HG03045 (cell line): Measurements from ENCODE around the gene BTG2.
A peak's percentile ranks its signal among the peaks of the same experiment; 100 is the strongest.
"Not testable (repeated sequence)": the region's sequence is repeated elsewhere in the genome, so short reads cannot be mapped to it uniquely, and the experiment has no call there.

Experiments used
- ATAC-seq: cut with Tn5 transposase; IDR thresholded peaks from one replicate; pipeline ENCODE4 v1.9.1; 2021; ENCODE audit warnings: mild to moderate bottlenecking, moderate library complexity; ENCODE audit not compliant: unreplicated experiment

The BTG2 gene, protein sequence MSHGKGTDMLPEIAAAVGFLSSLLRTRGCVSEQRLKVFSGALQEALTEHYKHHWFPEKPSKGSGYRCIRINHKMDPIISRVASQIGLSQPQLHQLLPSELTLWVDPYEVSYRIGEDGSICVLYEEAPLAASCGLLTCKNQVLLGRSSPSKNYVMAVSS

GRCh38 chr1:203304919-203305808, at the start of gene BTG2:
BTG2 (plus strand) TSS chr1:203305519; CDS start chr1:203305607, 88 bp downstream.
- ATAC-seq: peak; percentile 67

GRCh38 chr1:203256636-203257035, 48.7 kb upstream of the BTG2 start:
- not testable (repeated sequence) for ATAC-seq

DNA sequence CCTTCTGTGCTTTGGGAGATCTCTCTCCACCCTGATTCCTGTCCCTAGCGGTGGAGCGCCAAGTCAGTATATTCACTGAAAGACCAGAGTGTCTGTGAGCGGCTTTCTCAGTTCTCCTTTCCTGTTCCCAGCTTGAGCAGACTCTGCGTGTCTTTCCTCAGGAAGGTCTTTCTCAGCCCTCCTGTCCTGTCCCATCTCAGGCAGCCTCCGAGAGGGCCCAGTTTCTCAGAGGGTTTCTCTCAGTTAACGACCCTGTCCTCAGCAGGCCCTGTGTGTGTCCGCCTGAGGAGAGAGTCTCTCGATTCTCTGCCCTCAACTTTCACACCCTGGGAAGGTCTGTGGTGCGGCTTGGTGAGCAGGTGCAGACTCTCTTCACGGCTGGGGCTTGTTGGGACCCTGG, 41.8 kb upstream of the BTG2 start:
- no peak for ATAC-seq

DNA sequence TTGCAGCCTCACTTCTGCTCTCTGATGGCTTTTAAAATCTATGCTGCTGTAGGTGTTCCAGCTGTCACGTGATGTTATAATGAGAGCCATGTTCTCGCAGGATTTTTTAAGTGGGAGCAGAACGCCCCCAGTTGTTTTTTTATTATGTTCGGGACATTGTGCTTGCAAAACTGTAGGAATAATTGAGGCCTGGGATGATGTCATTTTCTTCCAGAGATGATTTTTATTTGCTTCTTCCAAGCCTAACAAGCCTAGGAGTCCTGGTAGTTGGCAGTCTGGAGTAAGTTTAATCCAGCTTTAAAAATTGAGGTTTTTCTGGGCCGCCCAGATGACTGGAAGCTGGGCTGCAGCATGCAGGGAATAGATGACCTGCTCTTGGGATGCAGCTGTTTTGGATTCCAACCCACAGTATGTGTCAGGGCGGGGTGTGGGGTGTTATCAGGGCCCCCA, 41.2 kb upstream of the BTG2 start:
- no peak for ATAC-seq

- ATAC-seq: no peak
Observed at GRCh38 chr1:203265541-203265940, 39.8 kb upstream of the BTG2 start.

GRCh38 chr1:203266140-203266539, 39.2 kb upstream of the BTG2 start:
- not testable (repeated sequence) for ATAC-seq

GRCh38 chr1:203267347-203267846, 37.9 kb upstream of the BTG2 start:
- ATAC-seq: peak; percentile 55

DNA sequence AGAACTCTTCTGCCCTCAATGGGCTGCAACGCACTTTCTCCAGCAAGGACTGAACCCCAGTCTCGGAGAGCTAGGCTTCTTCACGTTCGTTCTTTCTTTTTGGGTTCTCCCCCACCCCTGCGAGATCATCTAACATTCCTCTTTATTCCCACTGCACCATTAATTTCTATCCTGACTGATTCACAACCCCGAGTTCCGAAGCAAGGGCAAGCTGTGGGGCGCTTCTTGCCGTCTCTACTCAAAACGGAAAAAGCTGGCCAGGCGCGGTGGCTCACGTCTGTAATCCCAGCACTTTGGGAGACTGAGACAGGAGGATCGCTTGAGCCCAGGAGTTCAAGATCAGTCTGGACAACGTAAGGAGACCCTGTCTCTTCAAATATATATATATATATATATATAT, 37.4 kb upstream of the BTG2 start:
- ATAC-seq: no peak

- ATAC-seq: no peak
Observed at GRCh38 chr1:203268901-203269653, 36.2 kb upstream of the BTG2 start.

- ATAC-seq: no peak
Observed at GRCh38 chr1:203269654-203270020, 35.7 kb upstream of the BTG2 start.

GRCh38 chr1:203270448-203270847, 34.9 kb upstream of the BTG2 start:
- ATAC-seq: no peak

GRCh38 chr1:203271018-203271743, 34.1 kb upstream of the BTG2 start:
- no peak for ATAC-seq

DNA sequence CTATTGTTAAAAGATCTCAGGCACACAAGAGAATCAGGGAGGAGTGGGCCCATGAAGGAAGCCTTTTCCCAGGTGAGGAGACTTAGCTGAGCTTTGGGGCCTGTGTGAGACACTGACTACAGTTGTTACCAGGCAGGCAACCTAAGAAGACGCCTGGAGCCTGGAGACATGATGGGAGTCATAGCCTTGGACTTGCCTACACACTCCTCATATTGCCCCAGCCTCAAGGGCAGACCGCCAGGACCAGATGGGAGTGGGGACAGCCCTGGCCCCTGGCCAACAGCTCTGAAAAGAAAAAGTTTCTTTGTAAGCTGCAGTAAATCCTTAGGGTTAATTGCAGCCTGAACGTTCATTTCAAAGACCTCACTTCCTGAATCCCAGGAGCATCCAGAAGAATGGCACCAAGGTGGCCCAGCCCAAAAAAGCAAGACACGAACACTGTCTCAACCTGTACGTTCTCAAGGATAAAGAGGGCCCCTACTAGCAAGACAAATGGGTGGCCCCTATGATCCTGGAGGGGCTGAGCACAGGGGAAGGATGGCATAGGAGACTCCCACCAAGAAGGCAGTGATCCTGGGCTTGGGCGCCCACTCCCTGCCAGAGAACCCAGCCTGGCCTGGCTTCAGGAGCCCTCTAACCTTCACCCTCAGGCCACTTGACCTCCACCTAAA, 33.2 kb upstream of the BTG2 start:
- no peak for ATAC-seq

- no peak for ATAC-seq
Observed at GRCh38 chr1:203272633-203273205, 32.6 kb upstream of the BTG2 start.

- ATAC-seq: peak; percentile 59
Observed at GRCh38 chr1:203273206-203273868, 32.0 kb upstream of the BTG2 start.

DNA sequence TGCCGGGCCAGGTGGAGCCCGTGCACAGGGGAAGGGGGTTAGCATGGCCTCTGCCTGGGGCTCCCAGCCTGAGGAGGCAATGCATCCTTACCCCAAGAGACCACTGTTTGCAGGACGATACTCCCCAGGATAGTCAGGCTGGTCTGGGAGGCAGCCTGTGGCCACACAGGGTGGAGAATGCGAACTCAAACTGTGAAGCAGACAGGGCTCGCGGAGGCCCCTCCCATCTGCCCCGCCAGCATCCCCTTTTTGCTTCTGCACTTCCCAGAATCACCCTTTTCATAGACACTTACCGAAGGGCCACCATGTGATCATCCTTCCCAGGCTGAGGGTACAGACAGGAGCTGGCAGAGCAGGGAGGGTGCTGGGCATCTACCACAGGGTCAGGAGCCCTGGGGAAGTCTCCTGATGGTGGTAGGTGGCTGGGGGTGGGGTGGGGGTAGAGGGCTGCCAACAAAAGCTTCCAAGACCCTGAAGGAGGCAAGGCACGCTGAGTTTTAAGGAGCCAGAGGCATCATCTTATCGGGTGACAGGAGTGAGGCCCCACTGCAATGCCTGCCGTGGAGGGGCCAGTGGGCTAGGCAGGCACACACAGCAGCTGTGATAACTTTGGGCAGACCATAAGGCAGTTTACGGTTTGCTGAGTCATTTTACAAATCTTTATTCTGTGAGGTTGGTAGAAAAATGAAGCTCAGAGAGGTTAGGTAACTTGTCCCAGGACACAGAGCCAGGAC, 31.3 kb upstream of the BTG2 start:
- ATAC-seq: peak; percentile 27

- no peak for ATAC-seq
Observed at GRCh38 chr1:203274603-203275381, 30.5 kb upstream of the BTG2 start.
